Right lobe of liver (tissue), 4 donors: Measurements from ENCODE around the gene GBGT1.

Experiments used
- CTCF ChIP-seq, 4 donors: fragments of 200-600 bp in 3 of 4; fragments of 450-650 bp in 1 of 4; IDR thresholded peaks; one replicate each; pipeline versions ENCODE4 v1.5.1 to v1.8.0; 2016 to 2022; ENCODE audit warnings: antibody characterized with exemption in 4 of 4, mild to moderate bottlenecking in 2 of 4
- POLR2A ChIP-seq: fragments of 450-650 bp; IDR thresholded peaks from one replicate; pipeline ENCODE4 v1.6.1; 2017; ENCODE audit warnings: antibody characterized with exemption, mild to moderate bottlenecking
- donor health status: DM: no; HTN: no; CAD: no.
- donor health status: DM: no; HTN: no; CAD: no.
- donor health status: DM: no; HTN: yes; CAD: no.

GRCh38 chr9:133181561-133181960 is 17.8 kb upstream of the GBGT1 start:
- TF ChIP-seq CTCF (IDR thresholded peaks at IDR 0.05) (no peak), POLR2A (no peak)
